GM21717 (cell line): ENCODE data around the gene TAC4.

Experiments
- ATAC-seq: cut with Tn5 transposase; IDR thresholded peaks from one replicate; pipeline ENCODE4 v1.9.1; 2021; ENCODE audit warnings: mild to moderate bottlenecking, moderate library complexity; ENCODE audit not compliant: unreplicated experiment

TAC4 gene

DNA sequence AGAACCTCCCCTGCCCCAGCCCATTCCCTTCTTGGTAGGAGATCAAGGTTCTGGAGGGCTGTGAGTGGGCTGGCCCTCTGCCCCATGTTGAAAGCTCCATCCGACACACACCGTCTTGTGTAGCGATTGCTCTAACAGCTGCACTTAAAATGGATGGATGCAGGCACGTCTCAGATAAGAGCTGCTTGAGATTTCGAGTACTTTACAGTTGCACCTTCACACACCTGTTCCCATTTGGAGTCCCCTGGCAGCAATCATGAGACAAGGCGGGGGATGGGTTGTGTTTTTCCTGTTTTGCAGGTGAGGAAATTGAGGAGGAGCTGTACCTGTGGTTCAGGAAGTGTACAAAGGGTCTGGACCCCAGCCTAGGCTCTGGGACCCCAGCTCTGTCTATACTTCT lies 25.6 kb upstream of the TAC4 start:
- no peak for ATAC-seq

- ATAC-seq, result no peak
Measured at GRCh38 chr17:49872754-49873377, 25.0 kb upstream of the TAC4 start.

DNA sequence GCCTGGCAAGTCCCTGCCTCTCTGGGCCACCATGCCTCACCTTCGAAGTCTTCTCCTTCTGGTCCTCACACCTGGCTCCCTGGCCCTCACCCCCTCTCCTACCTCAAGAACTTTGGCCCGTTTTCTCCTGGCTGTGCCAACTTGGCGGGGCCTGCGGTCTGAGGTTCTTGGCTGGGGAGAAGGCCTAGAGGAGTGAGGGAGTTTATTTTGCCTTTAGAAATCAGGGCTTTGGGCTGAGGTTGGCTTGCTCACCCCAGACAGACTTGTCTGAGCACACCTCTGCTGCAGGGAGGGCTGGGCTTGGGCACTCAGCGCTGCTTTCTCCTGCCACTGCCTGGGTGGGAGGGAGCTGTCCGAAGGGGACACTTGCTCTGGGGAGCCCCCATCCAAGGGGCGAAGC lies 23.3 kb upstream of the TAC4 start:
- ATAC-seq, result no peak

- ATAC-seq, result no peak
Measured at GRCh38 chr17:49870298-49870697, 22.4 kb upstream of the TAC4 start.

- ATAC-seq, result no peak
Measured at GRCh38 chr17:49869038-49869374, 21.1 kb upstream of the TAC4 start.

DNA sequence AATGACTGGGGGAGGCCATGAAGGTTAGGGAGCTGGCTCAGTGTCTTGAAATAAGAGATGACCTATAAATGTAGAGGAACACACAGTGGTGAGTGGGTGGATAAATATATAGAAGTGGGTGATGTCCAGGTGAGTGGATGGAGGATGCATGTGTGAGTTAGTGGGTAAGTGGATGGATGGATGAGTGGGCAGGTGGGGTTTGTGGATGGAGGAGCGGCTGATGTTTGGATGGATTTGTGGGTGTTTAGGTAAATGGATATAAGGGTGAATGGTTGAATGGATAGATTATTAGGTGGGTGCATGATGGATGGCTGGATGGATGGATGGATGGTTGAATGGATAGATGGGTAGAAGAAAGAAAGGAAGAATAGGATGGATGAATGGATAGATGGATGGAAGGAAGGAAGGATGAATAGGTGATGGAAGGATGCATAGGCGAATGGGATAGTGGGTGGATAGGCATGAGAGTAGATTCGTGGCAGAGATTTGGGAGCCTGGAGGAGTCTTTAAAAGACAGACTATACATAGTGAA lies 19.1 kb upstream of the TAC4 start:
- no peak for ATAC-seq

DNA sequence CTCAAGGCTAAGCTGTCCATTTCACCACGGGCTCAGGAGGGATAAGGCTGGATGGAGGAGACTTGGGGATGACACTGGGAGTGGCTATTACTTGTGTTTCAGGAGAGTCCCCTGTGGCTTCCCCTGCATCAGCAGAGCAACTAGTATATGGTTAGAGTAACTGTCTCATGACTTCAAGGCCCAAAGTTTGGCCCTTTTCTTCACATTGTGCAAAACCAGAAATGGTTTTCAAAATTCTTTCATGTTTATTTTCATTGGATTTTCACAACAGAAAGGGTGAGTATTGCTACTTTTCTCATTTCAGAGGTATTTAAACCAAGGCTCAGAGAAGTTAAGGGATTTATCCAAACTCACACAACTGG lies 18.1 kb upstream of the TAC4 start:
- no peak for ATAC-seq

GRCh38 chr17:49862781-49863331 lies 15.0 kb upstream of the TAC4 start:
- ATAC-seq, result no peak

- no peak for ATAC-seq
Measured at GRCh38 chr17:49861150-49861884, 13.4 kb upstream of the TAC4 start.

GRCh38 chr17:49859991-49860953 lies 12.4 kb upstream of the TAC4 start:
- ATAC-seq, result no peak

DNA sequence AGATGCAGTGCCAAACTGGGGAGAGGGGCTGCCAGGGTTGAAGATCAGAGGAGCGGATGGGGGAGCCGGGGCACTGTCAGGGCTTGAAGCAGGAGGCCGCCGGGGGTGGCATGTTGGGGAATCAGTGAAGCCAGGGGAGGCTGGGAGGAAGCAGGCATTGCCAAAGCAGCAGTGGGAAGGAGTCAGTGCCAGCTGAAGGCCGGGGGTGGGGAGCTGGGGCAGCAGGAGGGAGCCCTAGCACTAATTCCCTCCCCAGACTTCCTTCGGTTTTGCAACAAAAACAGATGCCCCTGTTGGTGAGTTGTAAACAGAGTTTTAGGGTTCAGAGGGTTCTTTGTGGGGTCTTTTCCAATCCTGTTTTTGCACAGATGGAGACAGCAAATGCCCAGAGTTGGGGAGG lies 10.9 kb upstream of the TAC4 start:
- no peak for ATAC-seq

DNA sequence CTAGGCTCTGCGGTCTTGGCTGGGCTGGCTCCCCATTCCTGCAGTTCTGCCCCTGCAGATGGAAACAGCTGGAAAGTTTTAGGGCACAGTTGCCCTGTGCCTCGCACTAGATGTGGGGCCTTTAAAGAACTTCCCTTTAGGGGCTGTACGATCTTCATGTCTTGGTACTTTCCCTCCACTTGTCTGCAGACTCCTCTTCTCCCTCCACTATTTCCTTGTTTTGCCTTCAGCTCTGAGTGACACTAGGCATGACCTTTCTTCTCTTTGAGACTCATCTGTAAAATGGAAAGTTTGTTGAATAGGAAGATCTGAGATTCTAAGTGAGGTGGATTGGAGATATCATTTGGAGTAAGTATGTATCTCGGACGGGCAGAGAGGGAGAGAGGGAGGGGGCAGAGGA lies 6.3 kb upstream of the TAC4 start:
- ATAC-seq, result no peak

DNA sequence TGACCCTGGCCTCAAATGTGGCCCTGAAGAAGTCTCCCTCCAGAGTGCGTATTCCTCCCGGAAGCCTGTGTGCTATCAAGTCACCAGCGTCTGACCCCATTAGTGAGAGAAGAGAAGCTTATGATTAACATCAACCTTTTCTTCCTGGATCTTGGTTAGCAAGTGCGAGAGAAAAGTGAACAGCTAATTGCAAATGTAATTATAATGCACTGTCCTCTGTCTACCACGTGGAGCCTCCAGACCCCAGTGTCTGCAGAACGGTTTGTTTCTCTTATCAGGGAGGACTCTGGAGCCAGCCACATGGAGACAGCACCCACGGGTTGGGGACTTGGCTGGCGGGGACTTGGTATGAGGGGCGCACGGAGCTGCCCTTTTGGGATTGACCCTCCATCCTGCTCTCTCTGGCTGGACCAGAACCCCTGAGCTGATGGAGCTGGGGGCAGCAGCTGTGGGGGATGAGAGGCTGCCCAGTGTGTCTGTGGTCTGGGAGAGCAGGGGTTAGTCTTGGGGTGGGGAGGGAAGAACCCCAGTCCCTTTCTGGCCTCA lies 5.7 kb upstream of the TAC4 start:
- no peak for ATAC-seq

DNA sequence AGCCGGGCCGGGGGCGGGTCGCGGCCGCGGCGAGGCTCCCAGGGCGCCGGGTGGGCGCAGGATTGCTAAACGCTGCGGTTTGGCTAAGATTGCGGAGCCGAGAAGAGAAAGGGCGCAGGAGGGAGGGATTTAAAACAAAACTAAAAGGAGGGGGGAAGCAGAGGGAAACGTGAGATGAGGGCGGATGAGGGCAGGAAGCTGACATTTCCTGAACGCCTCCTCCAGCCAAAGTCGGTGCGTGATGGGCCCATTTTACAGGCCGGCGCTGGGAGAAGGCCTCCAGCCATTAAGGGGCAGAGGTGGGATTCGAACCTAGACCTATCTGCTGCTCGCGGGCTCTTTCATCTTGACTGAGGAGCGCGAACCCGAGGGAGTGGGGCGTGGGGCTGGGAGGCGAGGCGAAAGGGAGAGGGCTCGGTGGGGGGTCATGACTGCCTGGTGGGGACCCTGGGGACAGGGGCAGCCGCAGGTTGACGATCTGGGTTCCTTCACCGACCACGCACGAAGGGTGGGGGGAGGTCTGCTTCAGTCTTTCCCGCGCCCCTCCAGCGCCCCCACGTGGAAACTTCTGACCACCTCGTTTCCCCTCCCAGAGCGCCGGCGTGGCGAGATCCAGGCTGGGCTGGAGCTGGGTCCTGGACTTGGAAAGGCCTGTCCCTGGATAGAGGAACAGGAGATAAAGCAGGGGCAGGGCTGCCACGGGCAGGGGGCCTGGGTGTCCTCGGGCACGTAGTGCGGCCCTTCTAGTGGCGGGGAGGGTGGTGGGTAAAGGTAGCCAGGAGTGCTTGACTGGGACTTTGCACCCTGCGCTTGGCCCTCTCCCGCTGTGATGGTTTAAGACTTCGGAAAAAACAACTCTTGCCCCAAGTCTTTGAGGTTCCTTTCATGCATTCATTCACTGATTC lies 3.8 kb upstream of the TAC4 start:
- no peak for ATAC-seq

DNA sequence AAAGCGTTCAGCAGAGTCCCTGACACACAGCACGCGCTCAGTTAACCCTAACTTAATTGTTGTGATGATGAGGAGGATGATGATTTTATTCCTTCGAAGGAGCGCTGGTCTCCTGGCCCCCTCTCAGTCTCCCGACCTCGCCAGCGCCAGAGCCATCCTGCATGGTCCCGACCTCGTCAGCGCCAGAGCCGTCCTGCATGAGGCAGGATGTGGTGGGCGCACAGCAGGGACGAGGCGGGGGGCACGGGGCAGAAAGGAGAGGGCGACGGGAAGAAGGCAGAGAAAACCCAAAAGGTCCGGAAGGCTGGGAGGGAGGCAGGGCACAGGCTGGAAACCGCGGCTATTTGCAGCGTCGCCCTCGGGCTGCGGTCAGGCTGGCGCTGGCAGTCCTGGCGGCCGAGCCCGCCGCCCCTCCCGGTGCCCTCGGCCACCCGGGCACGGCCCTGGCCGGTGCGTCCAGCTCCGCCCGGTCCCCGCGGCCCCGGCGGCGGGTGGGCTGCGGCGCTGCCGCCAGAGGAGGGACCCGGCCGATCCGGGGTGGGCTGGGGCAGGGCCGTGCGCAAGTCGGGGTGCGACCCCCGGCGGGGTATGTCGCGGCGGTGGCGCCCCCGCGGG lies 3.0 kb upstream of the TAC4 start:
- ATAC-seq, result no peak

DNA sequence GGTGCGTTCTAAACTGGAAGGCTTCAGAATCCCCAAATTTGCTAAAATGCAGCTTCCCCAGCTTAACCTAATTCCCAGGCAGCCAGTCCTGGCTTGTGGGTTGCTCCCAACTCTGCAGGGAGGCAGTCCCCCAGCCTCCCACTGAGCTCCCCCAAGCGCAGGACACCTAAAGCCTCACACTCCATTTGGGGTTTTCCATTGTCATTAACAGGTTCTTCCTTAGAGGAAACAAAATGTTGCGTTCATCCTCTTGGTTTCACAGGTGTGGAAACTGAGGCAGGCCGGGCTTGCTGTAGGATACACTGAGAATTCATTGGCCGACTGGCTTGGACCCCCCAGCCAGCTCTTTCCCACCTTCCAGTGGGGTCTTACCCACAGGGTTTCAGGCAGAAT lies 2.3 kb upstream of the TAC4 start:
- no peak for ATAC-seq

- ATAC-seq, result no peak
Measured at GRCh38 chr17:49848739-49849138, 870 bp upstream of the TAC4 start.

DNA sequence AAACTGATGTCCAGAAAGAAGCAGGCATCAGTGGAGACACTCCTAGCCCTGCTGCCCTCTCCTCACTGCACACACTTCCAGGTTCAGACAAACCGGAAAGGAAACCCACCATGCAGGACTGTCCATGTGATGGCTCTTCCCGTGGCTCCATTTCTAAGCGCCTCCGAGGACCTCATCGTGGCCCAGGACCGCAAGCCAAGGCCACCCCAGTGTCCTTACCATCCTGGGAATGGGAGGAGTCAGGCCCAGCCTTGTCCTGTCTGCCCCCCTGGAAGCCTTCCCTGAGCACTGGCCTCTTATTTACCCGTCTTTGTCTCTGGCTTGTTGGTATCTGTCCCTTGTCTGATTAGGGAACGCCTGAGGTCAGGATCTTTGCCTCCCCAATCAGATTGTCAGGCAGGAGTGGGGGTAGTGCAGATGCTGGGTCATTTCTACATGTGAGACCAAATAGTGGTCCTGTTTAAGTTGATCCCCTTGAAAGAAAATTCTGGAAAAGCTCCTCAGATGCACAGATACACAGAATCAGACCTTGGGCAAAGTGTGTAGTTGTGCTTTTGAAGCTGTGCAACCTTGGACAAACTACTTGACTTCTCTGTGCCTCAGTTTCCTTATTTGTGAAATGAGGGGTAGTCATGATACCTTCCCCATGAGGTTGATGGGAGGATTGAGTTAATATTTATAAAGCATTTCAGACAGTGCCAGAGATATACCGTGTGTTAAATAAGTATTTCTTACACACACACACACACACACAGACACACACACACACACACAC lies 744 bp downstream of the TAC4 start:
- ATAC-seq, result no peak

GRCh38 chr17:49845321-49845720 lies 2.5 kb downstream of the TAC4 start:
- no peak for ATAC-seq
